Sciatic nerve (tissue), 2 donors: ENCODE results near the gene CAMK1D. TPM values are rescaled to one million over a fixed set of nuclear protein-coding genes. Genes with fewer than 3 reads are reported as not detected.
A peak's percentile ranks its signal among the peaks of the same experiment; 100 is the strongest.
"Not testable (repeated sequence)": the region's sequence is repeated elsewhere in the genome, so short reads cannot be mapped to it uniquely, and the experiment has no call there.

Experiments
- ATAC-seq: fragments of 200-7000 bp; cut with Tn5 transposase; one replicate; pipeline ENCODE4 v1.9.1; 2020; ENCODE audit warnings: mild to moderate bottlenecking, moderate library complexity
- DNase-seq: peaks from one replicate; pipeline ENCODE4 v3.0.0-alpha.2; 2020; ENCODE audit warnings: low spot score
- intact Hi-C: fragments of 100-400 bp; cut with DNase I; formaldehyde crosslinking; loops from one replicate; pipeline ENCODE4 v1.14.2; 2022
- total RNA-seq: library from RNA; stranded (reverse); fragmentation: NEBNext Ultra II Directional; extraction: Animal tissue kit (Norgen Biotek cat#: 25700); gene quantifications from one replicate; pipeline ENCODE4 v1.2.1, GENCODE V29; 2021
- donor health status: DM: no; HTN: no; CAD: no.
- donor health status: DM: no; HTN: no; CAD: no.

Gene CAMK1D
- total RNA-seq, 1 donor from 2014 or later, result 27.1 TPM

- ATAC-seq (no peak), DNase-seq (no peak)
- intact Hi-C loops, result no loop called here
Observed at GRCh38 chr10:12792889-12793556, 443.7 kb downstream of the CAMK1D start.

DNA sequence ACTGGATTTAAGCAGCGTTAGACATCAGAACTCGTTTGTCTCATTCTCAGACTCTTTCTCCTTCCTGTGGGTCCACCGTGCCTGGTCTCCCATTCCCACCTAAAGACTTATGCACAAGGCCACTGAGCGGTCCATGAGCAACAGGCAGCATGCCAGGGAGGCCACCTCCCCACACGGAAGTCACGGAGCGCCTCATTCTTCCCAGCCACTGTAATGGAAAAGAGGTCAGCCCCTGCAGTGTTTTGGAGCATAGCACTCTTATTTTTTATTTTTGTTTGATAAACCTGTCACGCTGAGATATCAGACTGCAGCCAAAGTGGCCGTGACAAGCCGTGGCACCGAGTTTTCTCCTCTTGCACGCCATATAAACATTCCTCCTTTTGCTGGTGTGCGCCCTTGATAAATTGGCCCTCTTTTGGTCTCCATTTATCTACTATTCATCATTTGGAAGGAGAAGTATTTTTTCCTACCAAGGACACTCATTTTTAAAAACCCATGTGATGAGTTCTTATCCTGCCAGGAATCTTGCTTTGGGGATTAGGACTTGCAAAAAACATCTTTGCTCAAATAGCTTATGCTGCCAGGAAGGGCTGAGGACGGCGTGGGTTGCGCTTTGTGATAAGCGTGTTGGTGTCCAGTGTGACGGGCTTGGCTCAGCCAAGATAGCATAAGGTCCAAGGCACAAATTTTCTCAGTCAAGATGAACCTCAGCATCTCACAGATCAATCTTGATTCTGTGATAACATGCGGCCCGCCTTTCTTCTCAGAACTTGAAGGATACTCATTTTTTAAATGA lies 446.2 kb downstream of the CAMK1D start:
- ATAC-seq (peak; percentile 80), DNase-seq (no peak)
- intact Hi-C loops, result no loop called here

GRCh38 chr10:12796401-12797160 lies 447.2 kb downstream of the CAMK1D start:
- no peak for ATAC-seq
- no peak for DNase-seq
- intact Hi-C loops, result no loop called here

GRCh38 chr10:12797471-12798262 lies 448.3 kb downstream of the CAMK1D start:
- ATAC-seq, result no peak
- intact Hi-C loops, result no loop called here
- no peak for DNase-seq

DNA sequence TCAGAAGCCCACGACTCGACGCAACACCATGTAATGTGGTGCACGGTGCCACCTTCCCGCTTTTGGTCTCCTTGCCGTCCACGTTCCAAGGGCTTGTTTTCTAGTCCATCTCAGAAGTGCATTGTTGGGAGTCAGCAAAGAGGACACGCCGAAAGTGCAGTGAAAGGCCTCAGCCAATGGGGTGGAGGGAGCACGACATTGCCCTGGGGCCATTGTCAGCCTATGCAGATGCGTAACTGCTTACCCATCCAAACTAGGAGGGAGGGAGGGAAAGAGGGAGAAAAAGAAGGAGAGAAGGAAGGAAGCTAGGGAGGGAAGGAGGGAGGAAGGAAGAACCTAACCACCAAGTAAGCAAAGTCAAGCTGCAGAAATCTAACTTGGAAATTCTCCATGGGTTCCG lies 449.8 kb downstream of the CAMK1D start:
- DNase-seq, result no peak
- intact Hi-C loops, result no loop called here
- ATAC-seq, result no peak

- intact Hi-C loops, result no loop called here
- no peak for ATAC-seq
- DNase-seq, result no peak
Observed at GRCh38 chr10:12799714-12800113, 450.4 kb downstream of the CAMK1D start.

DNA sequence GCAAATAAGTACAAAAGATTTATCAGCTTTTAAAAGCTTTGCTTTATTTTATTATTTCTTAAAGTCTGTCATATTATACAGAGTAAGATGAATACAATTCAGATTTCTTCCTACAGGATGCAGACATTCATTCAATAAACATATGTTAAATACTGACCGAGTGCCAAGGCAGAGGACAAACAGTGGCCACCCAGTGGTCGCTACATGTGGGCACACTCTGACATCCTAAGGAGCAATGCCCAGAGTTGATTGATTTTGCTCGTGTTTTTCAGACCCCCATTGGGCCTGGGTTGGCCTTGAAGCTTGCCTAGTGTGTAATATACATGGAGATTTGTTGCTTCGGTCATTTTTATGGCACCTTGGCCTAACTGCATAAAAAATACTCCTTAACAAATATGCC lies 451.0 kb downstream of the CAMK1D start:
- DNase-seq, result no peak
- intact Hi-C loops, result no loop called here
- no peak for ATAC-seq

GRCh38 chr10:12801214-12802087 lies 452.1 kb downstream of the CAMK1D start:
- intact Hi-C loops, result no loop called here
- DNase-seq, result no peak
- no peak for ATAC-seq

- ATAC-seq (no peak), DNase-seq (no peak)
- intact Hi-C loops, result no loop called here
Observed at GRCh38 chr10:12803776-12804175, 454.4 kb downstream of the CAMK1D start.

DNA sequence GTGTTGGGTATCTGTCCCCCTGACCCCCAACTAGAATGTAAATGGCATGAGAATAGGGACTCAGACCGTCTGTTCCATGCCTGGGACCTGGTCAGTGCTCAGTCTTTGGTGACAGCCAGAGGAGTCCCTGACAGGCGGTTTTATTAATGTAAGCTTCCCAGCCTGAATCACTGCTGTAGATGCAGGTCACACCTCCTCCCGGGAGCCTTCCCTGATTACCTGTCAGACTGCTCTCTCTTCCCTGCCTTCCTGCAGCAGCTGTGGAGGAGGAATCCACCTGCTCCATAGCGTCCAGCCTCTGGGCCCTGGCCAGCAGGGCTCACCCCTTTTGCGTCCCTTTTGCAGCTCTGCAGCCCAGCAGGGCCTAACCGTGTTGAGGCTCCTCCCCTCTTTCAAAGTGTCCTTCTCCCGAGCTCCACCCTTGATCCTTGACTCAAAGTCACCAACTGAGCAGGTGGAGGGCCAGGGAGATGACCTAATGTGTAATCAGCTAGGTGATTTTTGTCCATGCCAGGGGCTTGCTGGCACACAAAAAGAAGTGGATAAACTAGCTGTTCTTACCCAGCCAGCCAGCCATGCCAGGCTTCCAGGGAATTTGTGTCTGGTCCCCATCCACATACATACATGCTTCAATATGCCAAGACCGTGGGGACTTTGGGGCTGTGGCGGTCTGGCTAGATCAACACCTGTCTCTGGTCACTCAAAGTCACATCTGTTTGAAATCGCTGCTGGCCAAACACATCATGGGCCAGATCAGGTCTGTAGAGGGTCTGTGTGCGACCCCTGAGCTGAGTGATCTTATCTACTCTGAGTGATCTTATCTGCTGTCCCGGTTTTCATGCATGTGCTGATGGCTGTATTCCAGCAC lies 457.1 kb downstream of the CAMK1D start:
- DNase-seq (no peak), ATAC-seq (no peak)
- intact Hi-C loops, result no loop called here

DNA sequence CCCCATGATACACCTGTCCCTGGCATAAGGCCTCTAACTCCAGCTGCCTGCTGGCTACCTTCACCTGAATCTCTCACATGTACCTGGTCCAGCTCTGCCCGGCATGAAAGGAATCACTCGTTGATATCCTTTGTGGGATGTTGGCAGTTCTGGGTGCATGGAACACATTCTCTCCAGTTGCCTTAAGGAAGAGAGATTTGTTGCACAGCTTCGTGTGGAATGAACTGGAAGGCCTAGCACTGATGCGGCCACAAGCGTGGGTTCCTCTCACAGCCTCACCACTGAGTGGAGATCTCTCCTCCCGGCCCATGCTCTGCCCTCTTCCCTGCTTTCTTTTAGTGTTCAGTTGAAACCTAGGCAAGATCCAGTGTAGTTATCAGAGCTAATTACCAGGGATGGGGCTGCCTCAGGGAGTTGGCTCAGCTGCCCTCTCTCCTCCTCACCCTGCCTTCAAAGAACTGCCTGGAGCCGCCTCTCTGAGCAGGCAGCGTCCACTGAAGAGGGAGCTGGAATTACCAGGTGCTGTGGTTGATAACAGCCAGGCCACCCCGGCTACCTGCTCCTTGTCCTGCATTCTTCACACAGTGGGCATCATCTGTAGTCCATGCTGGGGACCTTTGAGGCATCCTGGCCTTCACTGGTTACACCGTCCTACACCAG lies 457.9 kb downstream of the CAMK1D start:
- DNase-seq (no peak), ATAC-seq (no peak)
- intact Hi-C loops, result no loop called here

DNA sequence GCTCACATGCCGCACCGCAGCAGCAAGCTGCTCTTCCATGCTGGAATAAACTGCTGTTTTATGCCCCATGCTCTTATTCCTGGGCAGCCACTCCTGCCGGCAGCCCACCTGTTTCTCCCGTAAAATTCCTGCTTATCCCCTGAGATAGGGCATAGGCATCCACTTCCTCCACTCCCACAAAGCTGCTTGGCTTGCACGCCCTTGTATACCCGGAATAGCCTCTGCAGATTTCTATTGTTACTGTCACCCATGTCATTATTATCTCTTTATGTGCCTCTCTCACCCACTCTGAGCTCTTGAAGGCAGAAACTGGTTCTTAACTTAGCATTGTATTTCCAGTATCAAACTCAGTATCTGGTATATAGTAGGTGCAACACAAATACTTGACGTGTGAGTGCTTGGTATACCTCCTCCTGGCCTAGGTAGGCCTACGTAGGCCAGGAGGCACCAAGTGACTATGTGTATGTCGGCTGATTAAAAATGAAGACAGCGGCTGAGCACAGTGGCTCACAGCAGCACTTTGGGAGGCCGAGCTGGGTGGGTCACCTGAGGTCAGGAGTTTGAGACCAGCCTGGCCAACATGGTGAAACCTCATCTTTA lies 458.8 kb downstream of the CAMK1D start:
- DNase-seq (no peak), ATAC-seq (no peak)
- intact Hi-C loops, result no loop called here

DNA sequence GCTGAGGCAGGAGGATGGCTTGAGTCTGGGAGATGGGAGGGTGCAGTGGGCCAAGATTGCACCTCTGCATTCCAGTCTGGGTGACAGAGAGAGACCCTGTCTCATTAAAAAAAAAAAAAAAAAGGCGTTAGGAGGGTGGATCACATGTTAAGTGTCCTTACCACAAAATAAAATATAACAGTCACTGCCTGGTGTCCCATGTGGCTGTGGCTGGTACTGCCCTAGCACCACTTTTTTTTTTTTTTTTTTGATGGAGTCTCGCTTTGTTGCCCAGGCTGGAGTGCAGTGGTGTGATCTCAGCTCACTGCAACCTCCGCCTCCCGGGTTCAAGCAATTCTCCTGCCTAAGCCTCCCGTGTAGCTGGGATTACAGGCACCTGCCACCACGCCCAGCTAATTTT lies 460.7 kb downstream of the CAMK1D start:
- ATAC-seq, DNase-seq, intact Hi-C loops: not testable (repeated sequence)

GRCh38 chr10:12811826-12812225 lies 462.5 kb downstream of the CAMK1D start:
- ATAC-seq (peak; percentile 64), DNase-seq (no peak)
- intact Hi-C loops, result no loop called here

GRCh38 chr10:12812571-12812970 lies 463.2 kb downstream of the CAMK1D start:
- DNase-seq (no peak), ATAC-seq (no peak)
- intact Hi-C loops, result no loop called here

GRCh38 chr10:12814166-12814565 lies 464.8 kb downstream of the CAMK1D start:
- no peak for DNase-seq
- intact Hi-C loops, result no loop called here
- no peak for ATAC-seq
